Activated naive CD4-positive, alpha-beta T cell treated with Interleukin-2 at 50 U/mL for 16 hours (primary cell): ENCODE measurements around the gene DPH6.
"Not testable (repeated sequence)": the region's sequence is repeated elsewhere in the genome, so short reads cannot be mapped to it uniquely, and the experiment has no call there.

Experiments
- DNase-seq: peaks from one replicate; pipeline ENCODE4 v3.0.0-alpha.2; 2020

Gene DPH6

DNA sequence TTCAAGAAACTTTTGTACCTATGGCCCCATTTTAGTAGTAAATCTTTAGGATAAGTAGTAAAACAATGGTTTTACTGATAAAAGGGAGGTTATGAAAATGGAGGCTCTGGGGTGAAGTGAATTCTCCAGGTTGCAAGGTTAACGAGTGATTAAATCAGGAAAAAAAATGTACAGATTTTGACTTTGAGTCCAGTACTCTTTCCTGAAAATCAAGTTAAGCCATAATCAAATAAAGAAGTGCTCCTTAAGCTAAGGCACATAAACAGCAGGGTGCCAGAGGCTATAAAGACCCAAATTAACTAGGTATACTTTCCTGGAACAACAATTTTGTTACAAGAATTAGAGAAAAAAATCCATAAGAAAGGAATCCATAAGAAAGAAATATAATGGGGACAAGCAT is 114.7 kb downstream of the DPH6 start:
- no peak for DNase-seq

DNA sequence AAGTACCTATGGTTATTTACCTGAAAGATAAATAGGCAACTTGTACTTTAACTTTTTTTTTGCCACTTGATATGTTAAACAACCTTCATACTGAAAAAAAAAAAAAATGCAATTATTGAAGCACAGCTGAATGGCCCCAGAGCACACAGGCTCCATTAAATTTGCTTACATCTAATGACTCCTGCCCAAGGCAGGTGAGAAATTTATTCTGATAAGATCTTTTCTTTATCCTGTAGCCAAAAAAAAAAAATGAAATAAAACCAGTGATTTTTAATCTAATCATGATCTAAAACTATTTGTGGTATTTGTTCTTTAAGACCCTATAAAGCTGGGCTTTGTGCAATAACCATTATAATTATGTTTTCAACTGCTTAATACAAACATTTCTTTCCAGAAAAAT is 115.7 kb downstream of the DPH6 start:
- DNase-seq = no peak

DNA sequence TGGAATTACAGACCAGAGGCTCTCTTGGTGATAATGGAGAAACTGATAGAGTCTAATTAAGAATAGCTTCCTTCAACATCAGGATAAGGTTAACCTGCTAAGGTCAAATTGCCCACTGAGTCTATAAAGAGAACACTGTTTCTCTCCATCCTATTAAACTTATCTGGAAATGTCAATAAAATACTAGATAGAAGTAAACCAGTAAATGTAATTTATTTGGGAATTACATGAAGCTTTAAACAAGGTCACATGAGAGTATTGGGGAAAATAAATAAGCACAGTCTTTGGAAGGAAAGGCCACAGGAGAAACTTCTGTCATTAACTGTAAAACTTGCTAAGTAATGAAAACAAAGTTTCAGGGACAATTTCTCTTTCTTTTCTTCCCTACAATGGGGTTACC is 118.5 kb downstream of the DPH6 start:
- no peak for DNase-seq

DNA sequence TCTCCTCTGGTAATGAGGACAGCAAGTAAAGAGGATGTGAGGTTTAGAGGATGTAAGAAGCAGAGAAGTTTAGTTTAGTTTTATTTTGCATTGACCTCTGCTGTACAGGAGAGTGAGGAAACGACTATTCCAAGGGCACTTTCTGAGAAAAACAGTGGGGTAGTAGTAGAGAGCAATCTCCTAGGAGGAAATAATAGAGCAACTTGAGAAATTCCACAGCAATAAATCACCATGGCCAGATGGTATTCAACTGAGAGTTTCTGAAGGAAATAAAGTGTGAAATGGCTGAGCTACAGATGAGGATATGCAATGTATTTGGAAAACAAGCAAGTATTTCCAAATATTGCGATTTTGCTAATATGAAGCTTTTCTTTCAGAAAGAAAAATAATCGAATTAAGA is 118.9 kb downstream of the DPH6 start:
- DNase-seq = no peak

DNA sequence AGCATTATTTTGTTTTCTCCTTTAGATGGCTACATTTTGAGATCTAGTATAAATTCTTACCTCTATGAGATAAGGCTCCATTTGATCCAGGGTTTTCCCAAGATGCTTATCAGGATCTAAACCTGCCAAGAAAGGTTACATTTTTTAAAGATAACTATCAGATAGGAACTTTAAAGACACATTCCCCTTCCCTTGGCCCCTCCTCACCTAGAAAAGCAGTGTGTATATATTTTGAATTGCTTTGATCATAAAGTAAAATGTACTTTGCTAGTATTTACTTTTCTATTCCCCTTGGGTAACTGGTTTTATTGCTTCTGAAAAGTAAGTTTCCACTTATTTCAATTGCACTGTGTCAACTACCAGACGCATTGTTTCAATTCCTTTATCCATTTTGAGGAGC is 135.2 kb downstream of the DPH6 start:
- no peak for DNase-seq

DNA sequence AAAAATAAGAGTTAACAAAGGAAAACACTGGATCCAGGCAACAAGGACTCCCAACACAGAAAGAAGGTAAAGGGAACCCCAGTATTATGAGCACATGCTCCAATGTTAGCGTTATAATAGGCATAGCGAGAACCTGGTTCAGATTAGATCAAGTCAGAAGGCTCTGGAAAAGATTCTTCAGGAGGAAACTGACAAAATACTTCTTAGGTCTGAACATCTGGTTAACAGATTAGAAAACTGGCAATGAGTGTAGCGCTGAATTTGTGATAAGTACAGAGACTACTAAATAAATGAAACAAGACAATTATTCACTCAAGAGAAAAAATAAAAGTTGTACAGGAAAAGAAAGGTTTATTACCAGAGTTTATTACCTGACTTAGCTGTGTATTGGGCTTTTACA is 146.1 kb downstream of the DPH6 start:
- DNase-seq = no peak

DNA sequence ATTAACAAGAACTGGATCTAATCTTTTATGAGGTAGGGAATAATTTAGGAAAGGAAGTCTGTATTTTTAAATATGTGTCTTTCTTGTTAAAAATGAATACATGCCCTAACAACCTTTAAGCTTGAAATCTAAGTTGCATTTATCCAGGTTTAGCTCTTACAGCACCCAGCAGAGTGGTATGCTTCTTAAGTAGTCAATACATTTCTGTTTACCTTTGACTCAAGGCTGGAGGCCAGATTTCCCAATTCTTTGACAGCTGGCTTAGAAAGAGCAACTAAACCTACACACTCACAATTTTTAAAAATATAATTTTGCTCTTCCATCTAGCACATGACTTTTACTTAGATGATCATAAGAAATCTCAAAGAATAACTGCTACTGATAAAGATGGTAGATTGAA is 148.9 kb downstream of the DPH6 start:
- DNase-seq = no peak

DNA sequence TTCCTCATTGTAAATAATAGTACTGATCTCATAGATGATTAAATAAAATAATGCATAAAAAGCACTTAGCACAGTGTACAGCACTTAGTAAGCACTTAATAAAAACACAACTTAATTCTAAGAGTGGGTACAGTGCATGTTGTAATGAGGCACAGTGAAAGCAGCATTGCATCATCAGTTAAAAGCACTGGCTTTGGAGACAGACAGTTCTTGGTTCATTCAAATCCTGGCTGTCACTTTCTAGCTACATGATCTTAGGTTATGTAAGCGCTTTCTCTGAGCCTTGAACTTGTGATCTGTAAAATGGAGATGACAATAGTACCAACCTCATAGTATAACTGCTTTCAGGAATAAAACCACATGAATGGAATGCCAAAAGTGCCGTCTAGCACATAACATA is 151.5 kb downstream of the DPH6 start:
- no peak for DNase-seq

DNA sequence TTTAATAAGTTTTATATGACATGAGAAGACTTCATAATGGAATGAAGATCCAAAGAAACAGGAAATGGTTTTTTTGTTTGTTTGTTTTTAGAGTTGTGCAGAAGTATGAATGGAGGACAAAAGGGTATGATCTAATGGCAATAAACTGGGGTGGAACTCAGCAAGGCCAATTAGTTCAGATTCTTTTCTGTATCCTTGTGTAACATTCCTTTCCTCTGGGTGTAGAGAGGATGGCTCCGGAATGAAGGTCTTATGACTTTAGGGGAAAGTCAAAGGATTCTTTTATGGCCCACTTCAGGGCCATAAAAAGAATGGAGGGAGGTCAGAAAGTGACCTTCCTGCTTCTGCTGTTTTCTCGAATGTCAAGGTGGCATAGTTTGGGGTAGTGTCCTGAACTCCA is 152.6 kb downstream of the DPH6 start:
- no peak for DNase-seq

DNA sequence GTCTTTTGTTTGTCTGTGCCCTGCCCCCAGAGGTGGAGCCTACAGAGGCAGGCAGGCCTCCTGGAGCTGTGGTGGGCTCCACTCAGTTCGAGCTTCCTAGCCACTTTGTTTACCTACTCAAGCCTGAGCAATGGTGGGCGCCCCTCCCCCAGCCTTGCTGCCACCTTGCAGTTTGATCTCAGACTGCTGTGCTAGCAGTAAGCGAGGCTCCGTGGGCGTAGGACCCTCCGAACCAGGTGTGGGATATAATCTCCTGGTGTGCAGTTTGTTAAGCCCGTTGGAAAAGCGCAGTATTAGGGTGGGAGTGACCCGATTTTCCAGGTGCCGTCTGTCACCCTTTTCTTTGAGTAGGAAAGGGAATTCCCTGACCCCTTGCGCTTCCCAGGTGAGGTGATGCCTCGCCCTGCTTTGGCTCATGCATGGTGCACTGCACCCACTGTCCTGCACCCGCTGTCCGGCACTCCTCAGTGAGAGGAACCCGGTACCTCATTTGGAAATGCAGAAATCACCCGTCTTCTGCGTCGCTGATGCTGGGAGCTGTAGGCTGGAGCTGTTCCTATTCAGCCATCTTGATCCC is 154.5 kb downstream of the DPH6 start:
- not testable (repeated sequence) for DNase-seq

DNA sequence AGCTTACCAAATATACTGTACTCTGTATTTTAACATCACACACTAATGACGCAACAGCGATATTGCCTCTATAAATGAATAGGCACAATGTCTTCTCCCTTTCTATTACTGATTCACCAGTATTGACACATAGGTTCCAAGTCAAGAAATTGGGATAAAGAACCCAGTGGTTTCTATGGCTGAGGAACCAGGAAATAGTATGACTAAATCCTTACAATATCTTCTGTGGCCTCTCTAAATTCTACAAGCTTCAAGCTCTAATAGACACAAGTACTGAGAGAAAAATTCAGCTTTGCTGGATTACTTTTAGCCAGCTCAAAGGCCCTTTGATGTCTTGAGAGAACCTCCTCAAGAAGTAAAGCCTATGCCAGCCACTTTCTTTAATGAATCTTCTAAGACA is 162.5 kb downstream of the DPH6 start:
- DNase-seq = no peak

DNA sequence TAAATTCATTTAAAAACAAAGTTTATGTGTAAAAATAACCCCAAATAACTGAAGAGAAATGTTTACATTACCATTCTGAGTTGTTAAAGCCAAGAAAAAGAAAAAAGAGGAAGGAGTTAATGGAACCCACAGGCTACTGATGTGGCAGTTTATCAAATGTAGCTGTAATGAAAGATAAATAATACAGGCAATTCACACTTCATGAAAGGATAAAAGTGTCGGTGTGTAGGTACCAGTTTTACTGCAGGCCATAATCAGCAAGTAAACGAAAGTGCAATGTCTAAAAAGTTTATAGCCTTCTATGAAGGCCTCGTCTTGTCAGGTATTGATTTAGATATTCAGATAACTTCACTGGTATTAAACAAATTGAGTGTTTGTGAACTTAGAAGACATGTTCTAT is 164.6 kb downstream of the DPH6 start:
- DNase-seq = no peak

DNA sequence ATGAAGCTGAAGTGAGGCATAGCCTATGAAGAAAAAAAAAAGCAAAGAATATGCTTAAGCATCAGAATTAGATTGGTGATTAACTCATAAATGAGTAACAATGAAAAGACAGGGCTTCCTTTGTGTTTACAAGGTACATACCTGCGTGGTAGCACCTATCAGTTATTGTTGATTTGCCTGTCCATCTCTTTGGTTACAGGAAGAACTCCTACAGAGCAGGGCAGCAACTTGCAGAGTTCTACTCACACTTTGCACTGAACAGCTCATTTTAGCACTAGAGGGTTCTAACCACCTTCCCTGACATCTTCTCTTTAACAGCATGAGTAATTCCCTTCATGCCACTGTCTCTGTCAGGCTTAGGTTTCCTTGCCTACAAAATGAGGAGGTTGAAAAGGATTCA is 166.0 kb downstream of the DPH6 start:
- DNase-seq = no peak

DNA sequence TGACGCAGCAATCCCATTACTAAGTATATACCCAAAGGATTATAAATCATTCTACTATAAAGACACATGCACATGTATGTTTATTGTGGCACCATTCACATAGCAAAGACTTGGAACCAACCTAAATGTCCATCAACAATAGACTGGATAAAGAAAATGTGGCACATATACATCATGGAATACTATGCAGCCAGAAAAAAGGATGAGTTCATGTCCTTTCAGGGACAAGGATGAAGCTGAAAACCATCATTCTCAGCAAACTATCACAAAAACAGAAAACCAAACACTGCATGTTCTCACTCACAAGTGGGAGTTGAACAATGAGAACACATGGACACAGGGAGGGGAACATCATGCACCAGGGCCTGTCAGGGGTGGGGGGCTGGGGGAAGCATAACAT is 167.5 kb downstream of the DPH6 start:
- DNase-seq = not testable (repeated sequence)

DNA sequence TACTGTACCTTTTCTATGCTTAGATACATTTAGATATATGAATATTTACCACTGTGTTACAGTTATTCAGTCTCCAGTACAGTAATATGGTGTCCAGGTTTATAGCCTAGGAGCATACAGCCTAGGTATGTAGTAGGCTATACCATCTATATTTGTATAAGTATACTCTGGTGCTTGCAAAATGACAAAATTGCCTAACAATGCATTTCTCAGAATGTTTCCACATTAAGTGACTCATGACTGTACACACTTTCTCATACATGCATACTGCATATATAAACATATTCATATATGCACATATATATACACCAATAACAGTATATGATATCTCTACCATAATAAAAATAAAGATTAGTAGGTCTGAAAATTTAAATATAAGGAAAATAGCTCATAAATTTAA is 169.3 kb downstream of the DPH6 start:
- DNase-seq = no peak

DNA sequence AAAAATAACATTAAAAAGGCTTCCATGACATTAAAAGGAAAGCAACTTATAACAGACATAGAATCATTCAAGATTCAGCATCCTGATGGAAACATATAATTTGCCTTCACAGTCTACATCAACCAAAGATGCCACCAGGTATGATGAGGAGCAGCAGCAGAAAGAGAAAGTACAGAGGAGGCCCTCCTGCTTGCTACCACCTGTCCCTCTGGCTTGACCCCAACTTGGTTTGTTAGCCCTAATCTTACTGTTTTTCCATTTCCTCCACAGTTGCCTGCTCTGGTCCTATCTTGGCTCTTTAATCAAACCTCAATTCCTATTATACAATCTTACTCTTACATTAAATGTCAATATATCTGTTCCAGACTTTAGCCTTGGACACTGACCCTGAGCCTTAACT is 171.3 kb downstream of the DPH6 start:
- no peak for DNase-seq

DNA sequence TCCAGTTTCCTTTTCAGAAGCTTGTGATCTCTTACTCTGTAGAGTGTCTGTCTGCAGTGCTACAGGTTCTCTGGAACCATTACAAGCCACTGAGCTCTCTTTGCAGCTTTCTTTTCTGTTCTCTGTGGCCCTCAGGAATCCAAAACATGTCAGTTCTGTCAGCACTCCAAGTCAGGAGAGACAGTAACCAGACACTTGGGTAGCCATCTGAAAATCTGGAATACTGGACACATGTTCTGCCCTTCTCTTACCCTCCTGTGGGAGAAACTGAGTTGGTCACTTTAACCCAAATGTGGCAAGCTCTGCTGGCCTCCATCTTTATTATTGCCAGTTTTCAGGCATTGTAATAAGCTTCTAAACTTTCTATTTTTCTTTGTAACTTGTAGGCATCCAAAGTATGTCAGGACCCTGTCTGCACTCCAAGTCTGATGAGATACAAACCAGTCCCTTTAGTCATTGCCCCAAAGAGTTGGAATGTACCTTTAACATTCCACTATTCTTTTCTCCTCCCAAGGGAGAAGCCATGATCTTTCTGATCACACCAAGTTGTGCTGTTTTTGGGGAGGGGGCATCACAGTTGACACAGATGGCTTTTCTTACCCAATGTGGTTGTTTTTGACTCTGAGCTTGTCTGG is 183.7 kb downstream of the DPH6 start:
- no peak for DNase-seq

DNA sequence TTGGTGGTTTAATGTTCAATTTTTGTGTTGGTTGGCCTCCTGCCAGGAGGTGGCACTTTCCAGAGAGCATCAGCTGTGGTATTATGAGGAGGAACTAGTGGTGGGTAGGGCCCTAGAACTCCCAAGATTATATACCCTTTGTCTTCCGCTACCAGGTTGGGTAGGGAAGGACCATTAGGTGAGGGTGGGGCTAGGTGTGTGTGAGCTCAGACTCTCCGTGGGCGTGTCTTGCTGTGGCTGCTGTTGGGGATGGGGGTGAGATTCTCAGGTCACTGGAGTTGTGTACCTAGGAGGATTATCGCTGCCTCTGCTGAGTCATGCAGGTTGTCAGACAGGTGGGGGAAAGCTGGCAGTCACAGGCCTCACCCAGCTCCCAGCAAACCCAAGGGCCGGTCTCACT is 187.1 kb downstream of the DPH6 start:
- DNase-seq = no peak

DNA sequence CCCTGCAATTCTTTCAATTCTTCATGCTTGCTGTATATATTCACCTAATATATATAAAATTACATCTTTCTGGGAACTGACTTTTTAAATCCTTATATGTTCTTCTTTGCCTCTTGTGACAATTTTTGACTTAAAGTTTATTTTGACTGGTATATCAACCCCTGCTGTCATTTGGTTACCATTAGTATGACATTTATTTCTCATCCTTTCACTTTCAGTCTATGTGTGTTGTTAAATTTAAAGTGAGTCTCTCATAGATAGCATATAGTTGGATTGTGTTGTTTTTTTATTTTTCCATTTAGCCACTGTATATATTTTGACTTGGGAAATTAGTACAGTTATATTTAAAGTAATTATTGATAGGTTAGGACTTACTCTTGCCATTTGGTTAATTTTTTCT is 194.9 kb downstream of the DPH6 start:
- DNase-seq = no peak

DNA sequence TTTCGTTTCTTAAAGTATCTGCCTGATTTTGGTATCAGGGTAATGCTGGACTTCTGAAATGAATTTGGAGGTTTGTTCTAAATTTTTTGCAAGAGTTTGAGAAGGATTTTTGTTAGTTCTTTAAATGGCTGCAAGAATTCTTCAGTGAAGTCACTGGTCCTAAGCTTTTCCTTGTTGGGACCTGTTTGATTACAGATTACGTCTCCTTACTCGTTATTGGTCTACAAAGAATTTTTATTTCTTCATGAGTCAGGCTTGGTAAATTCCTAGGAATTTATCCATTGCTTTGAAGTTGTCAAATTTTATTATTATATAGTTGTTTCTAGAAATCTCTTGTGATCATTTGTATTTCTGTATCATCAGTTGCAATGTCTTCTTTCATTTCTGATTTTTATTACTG is 196.0 kb downstream of the DPH6 start:
- no peak for DNase-seq

DNA sequence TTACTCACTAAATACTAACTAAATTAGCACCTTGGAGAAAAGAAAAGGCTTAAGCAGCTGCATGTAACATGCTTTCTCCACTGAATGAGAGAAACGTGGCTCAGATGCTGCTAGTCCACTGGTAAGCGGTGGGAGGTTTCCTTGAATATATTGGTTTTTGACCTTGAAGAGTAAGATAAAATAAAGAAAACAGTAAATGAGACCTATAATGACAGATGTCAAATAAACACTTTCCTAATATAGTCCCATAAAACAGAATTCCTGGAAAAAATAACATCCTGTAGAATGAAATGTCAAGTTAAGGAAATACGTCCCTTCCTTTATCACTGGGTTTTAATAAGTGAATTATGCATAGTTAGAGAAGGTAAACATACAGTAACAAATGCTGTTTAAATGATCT is 215.0 kb downstream of the DPH6 start:
- no peak for DNase-seq

DNA sequence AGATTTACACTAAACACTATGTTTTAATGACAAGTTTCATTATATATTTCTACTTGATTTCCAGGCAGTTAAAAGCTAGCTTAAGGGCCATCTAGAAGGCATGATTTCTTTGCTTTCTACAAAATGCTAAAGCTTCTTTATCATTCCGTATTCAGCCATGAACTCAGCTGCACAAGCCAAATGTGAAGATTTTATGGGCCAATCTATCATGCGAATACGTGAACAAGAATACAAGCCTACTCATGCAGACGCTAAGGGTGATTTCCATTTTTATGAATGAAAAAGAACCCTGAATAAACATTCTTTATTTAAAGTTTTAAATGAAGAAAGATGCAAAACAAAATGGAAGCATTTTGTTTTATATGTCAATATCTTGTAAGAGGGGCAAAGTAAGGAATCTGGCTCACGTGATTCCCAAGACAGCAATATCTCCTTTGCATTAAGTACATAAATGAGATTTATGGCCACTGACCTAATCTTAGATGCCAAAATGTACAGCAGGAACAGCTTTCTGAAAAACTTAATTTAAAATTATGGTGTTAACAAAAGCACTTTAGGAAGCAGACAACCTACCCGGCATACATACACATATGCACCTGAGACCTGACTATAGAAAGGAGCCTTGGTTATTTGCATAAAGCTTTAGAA is 215.8 kb downstream of the DPH6 start:
- no peak for DNase-seq

DNA sequence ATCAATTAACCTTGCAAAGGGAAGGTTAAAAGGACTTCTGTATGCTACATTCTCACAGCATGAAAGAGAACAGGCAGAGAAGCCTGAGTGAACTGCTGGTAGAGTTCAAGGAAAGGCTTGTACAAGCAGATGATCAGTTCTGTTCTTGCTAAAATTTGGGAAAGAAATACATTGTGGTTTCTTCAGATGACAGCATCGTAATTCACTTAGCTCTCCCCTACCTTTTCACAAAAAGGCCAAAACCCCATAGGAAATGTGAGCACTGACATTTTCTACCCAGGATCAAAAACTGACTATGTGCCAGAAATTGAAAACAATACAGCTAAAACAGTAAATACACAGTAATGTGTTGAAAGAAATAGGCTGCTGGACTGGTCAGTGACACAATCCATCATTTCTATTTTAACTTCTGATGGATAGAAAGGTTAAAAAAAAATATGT is 216.4 kb downstream of the DPH6 start:
- DNase-seq = no peak

DNA sequence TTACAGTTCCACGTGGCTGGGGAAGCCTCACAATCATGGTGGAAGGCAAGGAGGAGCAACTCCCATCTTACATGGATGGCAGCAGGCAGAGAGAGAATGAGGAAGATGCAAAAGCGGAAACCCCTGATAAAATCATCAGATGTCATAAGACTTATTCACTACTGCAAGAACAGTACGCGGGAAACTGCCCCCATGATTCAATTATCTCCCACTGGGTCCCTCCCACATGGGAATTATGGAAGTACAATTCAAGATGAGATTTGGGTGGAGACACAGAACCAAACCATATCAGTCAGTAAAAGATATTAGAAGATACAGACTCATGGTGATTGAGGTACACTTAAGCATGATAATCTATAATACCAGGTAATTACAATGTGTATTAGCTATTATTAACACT is 217.1 kb downstream of the DPH6 start:
- DNase-seq = not testable (repeated sequence)

DNA sequence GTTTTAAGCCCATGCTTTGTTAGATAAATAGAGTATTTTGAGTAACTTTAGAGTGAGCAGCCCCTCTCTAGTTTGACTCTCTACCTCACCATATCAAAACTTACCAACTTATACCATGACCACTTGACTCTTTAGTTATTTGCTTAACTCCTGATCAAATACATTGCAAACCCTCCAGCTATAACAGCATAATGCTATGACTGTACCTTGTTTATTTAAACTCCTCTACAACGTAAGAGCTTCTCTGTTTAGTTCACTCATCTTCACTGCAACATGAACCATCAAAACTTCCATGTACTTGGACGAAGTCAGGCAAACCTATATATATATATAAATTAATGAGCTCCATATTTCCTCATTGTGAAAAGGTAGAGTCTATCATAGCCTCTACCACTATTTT is 218.2 kb downstream of the DPH6 start:
- DNase-seq = no peak
